Measurements from ENCODE around the gene PCDHB15. TPM values are rescaled to one million over a fixed set of nuclear protein-coding genes. Genes with fewer than 3 reads are reported as not detected.
A peak's percentile ranks its signal among the peaks of the same experiment; 100 is the strongest.
"Not testable (repeated sequence)": the region's sequence is repeated elsewhere in the genome, so short reads cannot be mapped to it uniquely, and the experiment has no call there.

The PCDHB15 gene
- total RNA-seq, 1 donor from 2014 or later = 5.5 TPM

GRCh38 chr5:141213656-141214339, 31.4 kb upstream of the PCDHB15 start, which contains the start of gene PCDHB13:
Gene PCDHB13 (plus strand): TSS chr5:141213919. CDS start chr5:141214124, 205 bp downstream.
- peak within 1 kb of the TSS; percentile 41 for H3K4me3 Mint-ChIP-seq
- H3K36me3 Mint-ChIP-seq (ENCODE audit: low read depth) = peaks cover 51% of the 10 kb centered on the region

DNA sequence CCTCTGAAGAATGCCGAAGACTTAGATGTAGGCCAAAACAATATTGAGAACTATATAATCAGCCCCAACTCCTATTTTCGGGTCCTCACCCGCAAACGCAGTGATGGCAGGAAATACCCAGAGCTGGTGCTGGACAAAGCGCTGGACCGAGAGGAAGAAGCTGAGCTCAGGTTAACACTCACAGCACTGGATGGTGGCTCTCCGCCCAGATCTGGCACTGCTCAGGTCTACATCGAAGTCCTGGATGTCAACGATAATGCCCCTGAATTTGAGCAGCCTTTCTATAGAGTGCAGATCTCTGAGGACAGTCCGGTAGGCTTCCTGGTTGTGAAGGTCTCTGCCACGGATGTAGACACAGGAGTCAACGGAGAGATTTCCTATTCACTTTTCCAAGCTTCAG, 30.6 kb upstream of the PCDHB15 start:
- Mint-ChIP-seq H3K36me3 (ENCODE audit: low read depth) (peaks cover 52% of the 10 kb centered on the region), H3K9me3 (peaks cover 21% of the 10 kb centered on the region)
- H3K27me3 Mint-ChIP-seq (ENCODE audit: low read depth); H3K4me3 Mint-ChIP-seq; H3K27ac Mint-ChIP-seq (ENCODE audit: unreplicated experiment); DNase-seq (ENCODE audit: low read depth, low spot score); H3K4me1 Mint-ChIP-seq: not testable (repeated sequence)

More at GRCh38 chr5:141213656-141214339, 31.4 kb upstream of the PCDHB15 start, which contains the start of gene PCDHB13:
- TF ChIP-seq, protein P1, sequence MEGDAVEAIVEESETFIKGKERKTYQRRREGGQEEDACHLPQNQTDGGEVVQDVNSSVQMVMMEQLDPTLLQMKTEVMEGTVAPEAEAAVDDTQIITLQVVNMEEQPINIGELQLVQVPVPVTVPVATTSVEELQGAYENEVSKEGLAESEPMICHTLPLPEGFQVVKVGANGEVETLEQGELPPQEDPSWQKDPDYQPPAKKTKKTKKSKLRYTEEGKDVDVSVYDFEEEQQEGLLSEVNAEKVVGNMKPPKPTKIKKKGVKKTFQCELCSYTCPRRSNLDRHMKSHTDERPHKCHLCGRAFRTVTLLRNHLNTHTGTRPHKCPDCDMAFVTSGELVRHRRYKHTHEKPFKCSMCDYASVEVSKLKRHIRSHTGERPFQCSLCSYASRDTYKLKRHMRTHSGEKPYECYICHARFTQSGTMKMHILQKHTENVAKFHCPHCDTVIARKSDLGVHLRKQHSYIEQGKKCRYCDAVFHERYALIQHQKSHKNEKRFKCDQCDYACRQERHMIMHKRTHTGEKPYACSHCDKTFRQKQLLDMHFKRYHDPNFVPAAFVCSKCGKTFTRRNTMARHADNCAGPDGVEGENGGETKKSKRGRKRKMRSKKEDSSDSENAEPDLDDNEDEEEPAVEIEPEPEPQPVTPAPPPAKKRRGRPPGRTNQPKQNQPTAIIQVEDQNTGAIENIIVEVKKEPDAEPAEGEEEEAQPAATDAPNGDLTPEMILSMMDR (conservative IDR thresholded peaks at IDR 0.05) = peak; percentile 52
- peak; percentile 11 for DNase-seq (ENCODE audit: low read depth, low spot score)
- not testable (repeated sequence) for H3K27me3 Mint-ChIP-seq (ENCODE audit: low read depth); H3K4me1 Mint-ChIP-seq; H3K27ac Mint-ChIP-seq (ENCODE audit: unreplicated experiment)
- H3K9me3 Mint-ChIP-seq = peaks cover 20% of the 10 kb centered on the region

DNA sequence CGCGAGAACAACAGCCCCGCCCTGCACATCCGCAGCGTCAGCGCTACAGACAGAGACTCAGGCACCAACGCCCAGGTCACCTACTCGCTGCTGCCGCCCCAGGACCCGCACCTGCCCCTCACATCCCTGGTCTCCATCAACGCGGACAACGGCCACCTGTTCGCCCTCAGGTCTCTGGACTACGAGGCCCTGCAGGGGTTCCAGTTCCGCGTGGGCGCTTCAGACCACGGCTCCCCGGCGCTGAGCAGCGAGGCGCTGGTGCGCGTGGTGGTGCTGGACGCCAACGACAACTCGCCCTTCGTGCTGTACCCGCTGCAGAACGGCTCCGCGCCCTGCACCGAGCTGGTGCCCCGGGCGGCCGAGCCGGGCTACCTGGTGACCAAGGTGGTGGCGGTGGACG, 29.7 kb upstream of the PCDHB15 start:
- H3K36me3 Mint-ChIP-seq (ENCODE audit: low read depth) = peaks cover 55% of the 10 kb centered on the region
- H3K27ac Mint-ChIP-seq (ENCODE audit: unreplicated experiment); H3K27me3 Mint-ChIP-seq (ENCODE audit: low read depth); DNase-seq (ENCODE audit: low read depth, low spot score); H3K4me3 Mint-ChIP-seq; H3K4me1 Mint-ChIP-seq: not testable (repeated sequence)
- peaks cover 28% of the 10 kb centered on the region for H3K9me3 Mint-ChIP-seq

- DNase-seq (ENCODE audit: low read depth, low spot score); H3K27ac Mint-ChIP-seq (ENCODE audit: unreplicated experiment); H3K4me1 Mint-ChIP-seq; H3K27me3 Mint-ChIP-seq (ENCODE audit: low read depth); H3K4me3 Mint-ChIP-seq: not testable (repeated sequence)
- H3K36me3 Mint-ChIP-seq (ENCODE audit: low read depth) = peaks cover 56% of the 10 kb centered on the region
- peaks cover 28% of the 10 kb centered on the region for H3K9me3 Mint-ChIP-seq
Observed at GRCh38 chr5:141216035-141216434, 29.2 kb upstream of the PCDHB15 start.

GRCh38 chr5:141223112-141223783, 21.9 kb upstream of the PCDHB15 start, which contains the start of gene PCDHB14:
Gene PCDHB14 (plus strand): TSS chr5:141223343. CDS start chr5:141223506, 163 bp downstream.
- TF ChIP-seq, protein P1 (conservative IDR thresholded peaks at IDR 0.05) = peak; percentile 58
- Mint-ChIP-seq H3K36me3 (ENCODE audit: low read depth) (peaks cover 66% of the 10 kb centered on the region), H3K4me3 (peak within 1 kb of the TSS; percentile 89), H3K9me3 (peaks cover 25% of the 10 kb centered on the region), H3K4me1 (peaks cover 7% of the 10 kb centered on the region), H3K27me3 (ENCODE audit: low read depth) (no peaks in the 10 kb centered on the region), H3K27ac (ENCODE audit: unreplicated experiment) (peak within 1 kb of the TSS; percentile 90)
- no peak for DNase-seq (ENCODE audit: low read depth, low spot score)

GRCh38 chr5:141224844-141225243, 20.4 kb upstream of the PCDHB15 start:
- not testable (repeated sequence) for H3K27me3 Mint-ChIP-seq (ENCODE audit: low read depth)

DNA sequence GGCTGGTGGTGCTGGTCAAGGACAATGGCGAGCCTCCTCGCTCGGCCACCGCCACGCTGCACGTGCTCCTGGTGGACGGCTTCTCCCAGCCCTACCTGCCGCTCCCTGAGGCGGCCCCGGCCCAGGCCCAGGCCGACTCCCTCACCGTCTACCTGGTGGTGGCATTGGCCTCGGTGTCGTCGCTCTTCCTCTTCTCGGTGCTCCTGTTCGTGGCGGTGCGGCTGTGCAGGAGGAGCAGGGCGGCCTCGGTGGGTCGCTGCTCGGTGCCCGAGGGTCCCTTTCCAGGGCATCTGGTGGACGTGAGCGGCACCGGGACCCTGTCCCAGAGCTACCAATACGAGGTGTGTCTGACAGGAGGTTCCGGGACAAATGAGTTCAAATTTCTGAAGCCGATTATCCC, 19.8 kb upstream of the PCDHB15 start:
- not testable (repeated sequence) for DNase-seq (ENCODE audit: low read depth, low spot score); H3K4me1 Mint-ChIP-seq; H3K27ac Mint-ChIP-seq (ENCODE audit: unreplicated experiment); H3K4me3 Mint-ChIP-seq; H3K27me3 Mint-ChIP-seq (ENCODE audit: low read depth)
- Mint-ChIP-seq H3K36me3 (ENCODE audit: low read depth) (peaks cover 55% of the 10 kb centered on the region), H3K9me3 (peaks cover 18% of the 10 kb centered on the region)

More at GRCh38 chr5:141224844-141225243, 20.4 kb upstream of the PCDHB15 start:
- not testable (repeated sequence) for H3K4me3 Mint-ChIP-seq; H3K4me1 Mint-ChIP-seq; DNase-seq (ENCODE audit: low read depth, low spot score); H3K27ac Mint-ChIP-seq (ENCODE audit: unreplicated experiment)
- Mint-ChIP-seq H3K9me3 (peaks cover 22% of the 10 kb centered on the region), H3K36me3 (ENCODE audit: low read depth) (peaks cover 60% of the 10 kb centered on the region)

All from neural crest cell (in vitro differentiated cells).